ENCODE measurements around the gene HS3ST3B1. TPM values are rescaled to one million over a fixed set of nuclear protein-coding genes. Genes with fewer than 3 reads are reported as not detected.
A peak's percentile ranks its signal among the peaks of the same experiment; 100 is the strongest.

The HS3ST3B1 gene
- polyA plus RNA-seq, 2 donors, result 1.4 to 1.7 TPM

GRCh38 chr17:14302091-14302430 is 1.2 kb downstream of the HS3ST3B1 start:
- H3K27me3 ChIP-seq (ENCODE audit: control insufficient read depth in 1 of 2, insufficient read depth in 2 of 2, low read length in 2 of 2), result peaks cover 0 to 5% of the 10 kb centered on the region in 2 donors
- peak overlapping the region; percentile 70 to 83 for H3K27ac ChIP-seq (ENCODE audit: low read depth in 2 of 2, low read length in 1 of 2)
- H3K36me3 ChIP-seq (ENCODE audit: control insufficient read depth in 2 of 2, insufficient read depth in 2 of 2, low read length in 1 of 2), result no peaks in the 10 kb centered on the region
- H3K4me1 ChIP-seq (ENCODE audit: control insufficient read depth in 2 of 2, insufficient read depth in 2 of 2, low read length in 1 of 2), result peaks cover 3 to 16% of the 10 kb centered on the region in 2 donors
- no peaks in the 10 kb centered on the region for H3K9me3 ChIP-seq (ENCODE audit: control insufficient read depth in 2 of 2, insufficient read depth in 1 of 2, low read depth in 1 of 2, low read length in 1 of 2)
- H3K4me3 ChIP-seq (ENCODE audit: low read depth in 1 of 2, low read length in 2 of 2), result peak overlapping the region; percentile 70 to 77
- 0 to 1% methylated on average over 25 of the region's 25 CpGs for WGBS, 2 donors

- 1% methylated on average over 64 of the region's 64 CpGs for WGBS, 2 donors
- H3K27me3 ChIP-seq (ENCODE audit: control insufficient read depth in 1 of 2, insufficient read depth in 2 of 2, low read length in 2 of 2), result peaks cover 0 to 3% of the 10 kb centered on the region in 2 donors
Measured at GRCh38 chr17:14302431-14303099, 1.7 kb downstream of the HS3ST3B1 start.

GRCh38 chr17:14303343-14304221 is 2.7 kb downstream of the HS3ST3B1 start:
- Histone ChIP-seq H3K4me1 (ENCODE audit: control insufficient read depth in 2 of 2, insufficient read depth in 2 of 2, low read length in 1 of 2) (peaks cover 3 to 13% of the 10 kb centered on the region in 2 donors), H3K36me3 (ENCODE audit: control insufficient read depth in 2 of 2, insufficient read depth in 2 of 2, low read length in 1 of 2) (no peaks in the 10 kb centered on the region), H3K27ac (ENCODE audit: low read depth in 2 of 2, low read length in 1 of 2) (peak overlapping the region in 1 of 2 donors; percentile 70), H3K4me3 (ENCODE audit: low read depth in 1 of 2, low read length in 2 of 2) (peak overlapping the region; percentile 70 to 77), H3K9me3 (ENCODE audit: control insufficient read depth in 2 of 2, insufficient read depth in 1 of 2, low read depth in 1 of 2, low read length in 1 of 2) (no peaks in the 10 kb centered on the region), H3K27me3 (ENCODE audit: control insufficient read depth in 1 of 2, insufficient read depth in 2 of 2, low read length in 2 of 2) (no peaks in the 10 kb centered on the region)
- WGBS, 2 donors, result 11 to 18% methylated on average over 56 of the region's 56 CpGs

More at GRCh38 chr17:14302431-14303099, 1.7 kb downstream of the HS3ST3B1 start:
- peak overlapping the region; percentile 70 to 83 for H3K27ac ChIP-seq (ENCODE audit: low read depth in 2 of 2, low read length in 1 of 2)
- H3K4me1 ChIP-seq (ENCODE audit: control insufficient read depth in 2 of 2, insufficient read depth in 2 of 2, low read length in 1 of 2), result peaks cover 3 to 13% of the 10 kb centered on the region in 2 donors
- H3K9me3 ChIP-seq (ENCODE audit: control insufficient read depth in 2 of 2, insufficient read depth in 1 of 2, low read depth in 1 of 2, low read length in 1 of 2), result no peaks in the 10 kb centered on the region
- no peaks in the 10 kb centered on the region for H3K36me3 ChIP-seq (ENCODE audit: control insufficient read depth in 2 of 2, insufficient read depth in 2 of 2, low read length in 1 of 2)
- peak overlapping the region; percentile 70 to 77 for H3K4me3 ChIP-seq (ENCODE audit: low read depth in 1 of 2, low read length in 2 of 2)

GRCh38 chr17:14304222-14304772 is 3.4 kb downstream of the HS3ST3B1 start:
- Histone ChIP-seq H3K36me3 (ENCODE audit: control insufficient read depth in 2 of 2, insufficient read depth in 2 of 2, low read length in 1 of 2) (no peaks in the 10 kb centered on the region), H3K27me3 (ENCODE audit: control insufficient read depth in 1 of 2, insufficient read depth in 2 of 2, low read length in 2 of 2) (no peaks in the 10 kb centered on the region), H3K4me1 (ENCODE audit: control insufficient read depth in 2 of 2, insufficient read depth in 2 of 2, low read length in 1 of 2) (peaks cover 3 to 11% of the 10 kb centered on the region in 2 donors), H3K4me3 (ENCODE audit: low read depth in 1 of 2, low read length in 2 of 2) (peak overlapping the region; percentile 70 to 77), H3K27ac (ENCODE audit: low read depth in 2 of 2, low read length in 1 of 2) (no peak overlapping the region), H3K9me3 (ENCODE audit: control insufficient read depth in 2 of 2, insufficient read depth in 1 of 2, low read depth in 1 of 2, low read length in 1 of 2) (no peaks in the 10 kb centered on the region)
- WGBS, 2 donors, result 30 to 32% methylated on average over 21 of the region's 21 CpGs

GRCh38 chr17:14304773-14305517 is 4.1 kb downstream of the HS3ST3B1 start:
- Histone ChIP-seq H3K9me3 (ENCODE audit: control insufficient read depth in 2 of 2, insufficient read depth in 1 of 2, low read depth in 1 of 2, low read length in 1 of 2) (no peaks in the 10 kb centered on the region), H3K4me1 (ENCODE audit: control insufficient read depth in 2 of 2, insufficient read depth in 2 of 2, low read length in 1 of 2) (peaks cover 3 to 12% of the 10 kb centered on the region in 2 donors), H3K27ac (ENCODE audit: low read depth in 2 of 2, low read length in 1 of 2) (peak overlapping the region in 1 of 2 donors; percentile 56), H3K36me3 (ENCODE audit: control insufficient read depth in 2 of 2, insufficient read depth in 2 of 2, low read length in 1 of 2) (no peaks in the 10 kb centered on the region), H3K4me3 (ENCODE audit: low read depth in 1 of 2, low read length in 2 of 2) (no peak overlapping the region), H3K27me3 (ENCODE audit: control insufficient read depth in 1 of 2, insufficient read depth in 2 of 2, low read length in 2 of 2) (no peaks in the 10 kb centered on the region)
- WGBS, 2 donors, result 71 to 74% methylated on average over 15 of the region's 15 CpGs

GRCh38 chr17:14305785-14306496 is 5.1 kb downstream of the HS3ST3B1 start:
- Histone ChIP-seq H3K27ac (ENCODE audit: low read depth in 2 of 2, low read length in 1 of 2) (no peak overlapping the region), H3K36me3 (ENCODE audit: control insufficient read depth in 2 of 2, insufficient read depth in 2 of 2, low read length in 1 of 2) (no peaks in the 10 kb centered on the region), H3K27me3 (ENCODE audit: control insufficient read depth in 1 of 2, insufficient read depth in 2 of 2, low read length in 2 of 2) (no peaks in the 10 kb centered on the region), H3K4me3 (ENCODE audit: low read depth in 1 of 2, low read length in 2 of 2) (no peak overlapping the region), H3K9me3 (ENCODE audit: control insufficient read depth in 2 of 2, insufficient read depth in 1 of 2, low read depth in 1 of 2, low read length in 1 of 2) (no peaks in the 10 kb centered on the region), H3K4me1 (ENCODE audit: control insufficient read depth in 2 of 2, insufficient read depth in 2 of 2, low read length in 1 of 2) (peaks cover 5 to 14% of the 10 kb centered on the region in 2 donors)
- WGBS, 2 donors, result 66 to 67% methylated on average over 6 of the region's 6 CpGs

- Histone ChIP-seq H3K4me1 (ENCODE audit: control insufficient read depth in 2 of 2, insufficient read depth in 2 of 2, low read length in 1 of 2) (peaks cover 5 to 11% of the 10 kb centered on the region in 2 donors), H3K27ac (ENCODE audit: low read depth in 2 of 2, low read length in 1 of 2) (no peak overlapping the region), H3K36me3 (ENCODE audit: control insufficient read depth in 2 of 2, insufficient read depth in 2 of 2, low read length in 1 of 2) (no peaks in the 10 kb centered on the region), H3K9me3 (ENCODE audit: control insufficient read depth in 2 of 2, insufficient read depth in 1 of 2, low read depth in 1 of 2, low read length in 1 of 2) (no peaks in the 10 kb centered on the region), H3K4me3 (ENCODE audit: low read depth in 1 of 2, low read length in 2 of 2) (no peak overlapping the region), H3K27me3 (ENCODE audit: control insufficient read depth in 1 of 2, insufficient read depth in 2 of 2, low read length in 2 of 2) (no peaks in the 10 kb centered on the region)
Measured at GRCh38 chr17:14306596-14306995, 5.7 kb downstream of the HS3ST3B1 start.

GRCh38 chr17:14307560-14308024 is 6.7 kb downstream of the HS3ST3B1 start:
- H3K36me3 ChIP-seq (ENCODE audit: control insufficient read depth in 2 of 2, insufficient read depth in 2 of 2, low read length in 1 of 2), result no peaks in the 10 kb centered on the region
- H3K4me1 ChIP-seq (ENCODE audit: control insufficient read depth in 2 of 2, insufficient read depth in 2 of 2, low read length in 1 of 2), result peaks cover 5 to 11% of the 10 kb centered on the region in 2 donors
- H3K4me3 ChIP-seq (ENCODE audit: low read depth in 1 of 2, low read length in 2 of 2), result no peak overlapping the region
- no peaks in the 10 kb centered on the region for H3K9me3 ChIP-seq (ENCODE audit: control insufficient read depth in 2 of 2, insufficient read depth in 1 of 2, low read depth in 1 of 2, low read length in 1 of 2)
- H3K27ac ChIP-seq (ENCODE audit: low read depth in 2 of 2, low read length in 1 of 2), result no peak overlapping the region
- no peaks in the 10 kb centered on the region for H3K27me3 ChIP-seq (ENCODE audit: control insufficient read depth in 1 of 2, insufficient read depth in 2 of 2, low read length in 2 of 2)
- WGBS, 2 donors, result 44 to 63% methylated on average over 5 of the region's 5 CpGs

GRCh38 chr17:14308636-14308964 is 7.7 kb downstream of the HS3ST3B1 start:
- Histone ChIP-seq H3K36me3 (ENCODE audit: control insufficient read depth in 2 of 2, insufficient read depth in 2 of 2, low read length in 1 of 2) (no peaks in the 10 kb centered on the region), H3K9me3 (ENCODE audit: control insufficient read depth in 2 of 2, insufficient read depth in 1 of 2, low read depth in 1 of 2, low read length in 1 of 2) (no peaks in the 10 kb centered on the region), H3K27me3 (ENCODE audit: control insufficient read depth in 1 of 2, insufficient read depth in 2 of 2, low read length in 2 of 2) (no peaks in the 10 kb centered on the region), H3K4me3 (ENCODE audit: low read depth in 1 of 2, low read length in 2 of 2) (peak overlapping the region; percentile 62 to 69), H3K27ac (ENCODE audit: low read depth in 2 of 2, low read length in 1 of 2) (peak overlapping the region in 1 of 2 donors; percentile 37), H3K4me1 (ENCODE audit: control insufficient read depth in 2 of 2, insufficient read depth in 2 of 2, low read length in 1 of 2) (peaks cover 5 to 8% of the 10 kb centered on the region in 2 donors)
- WGBS, 2 donors, result 34 to 47% methylated on average over 4 of the region's 4 CpGs

Data from esophagus (tissue), 2 donors.